ENCODE measurements around the gene LRRC8A.

LRRC8A gene

GRCh38 chr9:128917151-128917849 is 35.4 kb downstream of the LRRC8A start:
- Histone ChIP-seq H3K9me3 (ENCODE audit: insufficient read depth, low read depth, low read length) (no peaks in the 10 kb centered on the region), H3K27ac (ENCODE audit: low read length) (no peak overlapping the region), H3K4me1 (ENCODE audit: insufficient read depth, low read length) (peaks cover 7% of the 10 kb centered on the region), H3K4me3 (ENCODE audit: low read length) (no peak overlapping the region), H3K9ac (ENCODE audit: low read depth, low read length) (no peak overlapping the region), H3K27me3 (ENCODE audit: insufficient read depth, low read length) (no peaks in the 10 kb centered on the region), H3K36me3 (ENCODE audit: insufficient read depth, low read depth, low read length) (peaks cover 53% of the 10 kb centered on the region)

- H3K27ac ChIP-seq (ENCODE audit: low read length): no peak overlapping the region
Measured at GRCh38 chr9:128918921-128919320, 37.0 kb downstream of the LRRC8A start.

DNA sequence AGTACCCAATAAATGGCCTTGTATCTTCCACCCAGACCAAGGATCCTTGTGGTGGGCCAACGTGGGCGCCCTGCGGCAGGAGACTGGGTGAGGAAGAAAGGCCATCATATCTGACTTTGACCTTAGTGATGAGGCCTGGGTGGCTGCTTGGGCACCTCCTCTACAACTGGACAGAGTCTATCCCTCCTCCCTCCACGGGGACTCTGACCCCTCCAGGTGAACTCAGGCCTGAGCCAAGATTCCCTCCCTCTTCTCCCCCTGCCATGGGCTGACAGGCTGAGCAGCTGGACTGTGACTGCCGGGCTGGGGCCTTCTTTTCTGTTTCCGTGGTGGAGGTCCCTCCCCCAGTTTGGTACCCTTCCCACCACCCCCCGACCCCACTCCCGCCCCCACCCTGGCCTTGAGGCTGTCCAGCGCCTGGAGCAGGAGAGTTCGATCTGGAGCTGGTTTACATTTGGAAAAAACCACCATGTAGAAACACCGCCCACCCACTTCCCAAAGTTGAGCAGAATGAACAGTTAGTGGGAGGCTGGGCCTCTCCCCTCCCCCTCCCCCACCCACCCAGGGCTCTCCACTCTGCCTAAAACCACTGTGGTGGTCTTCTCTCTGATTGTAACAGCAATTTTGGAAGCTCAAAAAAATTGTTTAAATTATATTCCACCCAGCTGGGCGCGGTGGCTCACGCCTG is 37.6 kb downstream of the LRRC8A start:
- Histone ChIP-seq H3K9ac (ENCODE audit: low read depth, low read length) (no peak overlapping the region), H3K36me3 (ENCODE audit: insufficient read depth, low read depth, low read length) (peaks cover 40% of the 10 kb centered on the region), H3K9me3 (ENCODE audit: insufficient read depth, low read depth, low read length) (no peaks in the 10 kb centered on the region), H3K27me3 (ENCODE audit: insufficient read depth, low read length) (no peaks in the 10 kb centered on the region), H3K4me1 (ENCODE audit: insufficient read depth, low read length) (peaks cover 3% of the 10 kb centered on the region; the same call in 1 of the 2 replicates), H3K4me3 (ENCODE audit: low read length) (no peak overlapping the region), H3K27ac (ENCODE audit: low read length) (no peak overlapping the region)

More at GRCh38 chr9:128918921-128919320, 37.0 kb downstream of the LRRC8A start:
- Histone ChIP-seq H3K27me3 (ENCODE audit: insufficient read depth, low read length) (no peaks in the 10 kb centered on the region), H3K36me3 (ENCODE audit: insufficient read depth, low read depth, low read length) (peaks cover 44% of the 10 kb centered on the region), H3K9ac (ENCODE audit: low read depth, low read length) (no peak overlapping the region), H3K9me3 (ENCODE audit: insufficient read depth, low read depth, low read length) (no peaks in the 10 kb centered on the region), H3K4me3 (ENCODE audit: low read length) (no peak overlapping the region), H3K4me1 (ENCODE audit: insufficient read depth, low read length) (peaks cover 3% of the 10 kb centered on the region; the same call in 1 of the 2 replicates)

- peak within 1 kb of the TSS; percentile 81 for H3K4me3 ChIP-seq (ENCODE audit: low read length)
Measured at GRCh38 chr9:128920381-128921058, 38.6 kb downstream of the LRRC8A start, which contains the start of gene PHYHD1. Gene PHYHD1, plus strand, starts transcription at chr9:128920982. Its CDS starts 1,342 bp downstream, at chr9:128922324.

DNA sequence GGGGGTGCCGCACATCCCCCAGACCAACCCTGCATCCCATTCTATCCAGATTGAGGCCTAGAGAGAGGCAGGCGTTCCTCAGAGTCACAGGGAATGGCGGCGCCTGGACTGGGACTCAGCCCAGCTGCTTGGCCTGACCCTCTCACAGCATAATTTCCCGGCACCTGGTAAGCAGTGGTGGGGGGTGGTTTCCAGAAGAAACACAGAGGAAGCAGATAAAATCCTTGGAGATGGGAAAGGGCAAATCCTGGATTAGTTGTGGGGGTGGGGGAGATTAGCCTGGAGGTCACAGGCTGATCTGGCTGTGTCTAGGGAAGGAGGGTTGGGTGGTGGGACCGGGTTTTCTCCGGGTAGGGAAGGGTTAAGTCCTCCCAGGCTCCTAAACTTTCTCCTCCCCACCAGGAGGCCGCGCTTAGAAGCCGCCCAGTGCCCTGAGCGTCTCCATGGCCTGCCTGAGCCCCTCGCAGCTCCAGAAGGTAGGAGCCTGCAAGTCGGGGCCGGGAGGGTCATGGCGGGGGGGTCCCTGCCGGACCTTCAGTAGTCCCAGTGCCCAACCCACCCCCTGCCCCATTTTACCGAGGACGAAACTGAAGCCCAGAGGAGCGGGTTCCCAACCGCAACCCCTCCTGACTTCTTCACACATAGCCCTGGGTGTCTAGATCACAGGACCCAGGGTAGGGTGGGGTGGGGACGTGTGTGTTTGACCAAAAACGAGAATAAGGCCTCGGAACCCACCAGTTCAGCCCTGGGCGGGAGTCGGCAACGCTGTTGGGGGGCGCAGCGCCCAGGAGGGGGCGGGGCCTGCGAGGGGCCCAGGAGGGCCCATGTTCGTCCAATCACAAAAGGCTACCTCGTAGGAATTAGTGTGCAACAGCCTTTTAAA is 40.2 kb downstream of the LRRC8A start:
- Histone ChIP-seq H3K4me1 (ENCODE audit: insufficient read depth, low read length) (peaks cover 3% of the 10 kb centered on the region; the same call in 1 of the 2 replicates), H3K36me3 (ENCODE audit: insufficient read depth, low read depth, low read length) (peaks cover 17% of the 10 kb centered on the region), H3K4me3 (ENCODE audit: low read length) (peak overlapping the region; percentile 81), H3K9me3 (ENCODE audit: insufficient read depth, low read depth, low read length) (no peaks in the 10 kb centered on the region), H3K27ac (ENCODE audit: low read length) (peak overlapping the region; percentile 86), H3K27me3 (ENCODE audit: insufficient read depth, low read length) (no peaks in the 10 kb centered on the region), H3K9ac (ENCODE audit: low read depth, low read length) (peak overlapping the region; percentile 87)

More at GRCh38 chr9:128920381-128921058, 38.6 kb downstream of the LRRC8A start, which contains the start of gene PHYHD1:
- H3K4me1 ChIP-seq (ENCODE audit: insufficient read depth, low read length): peaks cover 3% of the 10 kb centered on the region; the same call in 1 of the 2 replicates
- peaks cover 33% of the 10 kb centered on the region for H3K36me3 ChIP-seq (ENCODE audit: insufficient read depth, low read depth, low read length)
- no peaks in the 10 kb centered on the region for H3K27me3 ChIP-seq (ENCODE audit: insufficient read depth, low read length)
- H3K9me3 ChIP-seq (ENCODE audit: insufficient read depth, low read depth, low read length): no peaks in the 10 kb centered on the region
- H3K9ac ChIP-seq (ENCODE audit: low read depth, low read length): peak within 1 kb of the TSS; percentile 87; the same call in 1 of the 2 replicates
- peak within 1 kb of the TSS; percentile 4 for H3K27ac ChIP-seq (ENCODE audit: low read length)

GRCh38 chr9:128923493-128923883 is 41.6 kb downstream of the LRRC8A start:
- H3K4me1 ChIP-seq (ENCODE audit: insufficient read depth, low read length): peaks cover 6% of the 10 kb centered on the region; the same call in 1 of the 2 replicates
- H3K36me3 ChIP-seq (ENCODE audit: insufficient read depth, low read depth, low read length): peaks cover 5% of the 10 kb centered on the region; the same call in 1 of the 2 replicates
- no peak overlapping the region for H3K9ac ChIP-seq (ENCODE audit: low read depth, low read length)
- H3K27ac ChIP-seq (ENCODE audit: low read length): no peak overlapping the region
- H3K27me3 ChIP-seq (ENCODE audit: insufficient read depth, low read length): no peaks in the 10 kb centered on the region
- no peaks in the 10 kb centered on the region for H3K9me3 ChIP-seq (ENCODE audit: insufficient read depth, low read depth, low read length)
- no peak overlapping the region for H3K4me3 ChIP-seq (ENCODE audit: low read length)

DNA sequence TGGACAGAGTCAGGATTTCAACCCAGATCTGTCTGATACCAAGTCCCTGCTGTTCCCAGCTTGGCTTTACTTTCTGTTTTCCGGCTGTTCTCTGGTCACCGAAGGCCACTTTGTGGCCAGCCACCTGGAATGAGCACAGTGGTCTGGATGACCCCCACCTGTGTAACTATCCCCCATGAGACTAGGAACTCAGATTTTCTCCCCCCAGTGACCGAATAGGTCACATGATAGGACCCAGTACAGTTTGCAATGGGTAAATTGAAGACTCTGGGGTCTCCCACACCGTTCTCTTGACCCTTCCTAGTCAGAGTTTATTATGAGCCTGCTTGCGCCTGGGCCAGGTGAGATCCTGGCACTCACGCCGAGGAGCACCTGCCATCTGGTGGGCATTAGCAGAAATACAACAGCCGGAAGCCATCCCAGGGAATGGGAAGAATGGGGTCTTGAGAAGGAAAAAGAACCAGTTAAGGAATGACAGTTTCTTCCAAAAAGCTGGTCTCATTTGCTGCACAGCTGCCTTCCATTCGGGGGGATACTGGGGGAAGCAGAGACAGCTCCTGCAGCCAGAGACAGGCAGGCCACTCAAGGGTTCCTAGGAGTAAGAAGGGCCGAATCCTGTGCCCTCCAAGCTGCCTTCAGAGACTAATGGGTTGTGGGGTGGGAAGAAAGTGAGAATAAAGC is 45.9 kb downstream of the LRRC8A start:
- no peak overlapping the region for H3K4me3 ChIP-seq (ENCODE audit: low read length)
- H3K4me1 ChIP-seq (ENCODE audit: insufficient read depth, low read length): 0 out of 2 replicates have a peak, but pooled peaks cover 3% of the 10 kb centered on the region
- H3K9ac ChIP-seq (ENCODE audit: low read depth, low read length): peak overlapping the region; percentile 18; the same call in 1 of the 2 replicates
- no peaks in the 10 kb centered on the region for H3K9me3 ChIP-seq (ENCODE audit: insufficient read depth, low read depth, low read length)
- no peaks in the 10 kb centered on the region for H3K36me3 ChIP-seq (ENCODE audit: insufficient read depth, low read depth, low read length)
- no peak overlapping the region for H3K27ac ChIP-seq (ENCODE audit: low read length)
- H3K27me3 ChIP-seq (ENCODE audit: insufficient read depth, low read length): no peaks in the 10 kb centered on the region

DNA sequence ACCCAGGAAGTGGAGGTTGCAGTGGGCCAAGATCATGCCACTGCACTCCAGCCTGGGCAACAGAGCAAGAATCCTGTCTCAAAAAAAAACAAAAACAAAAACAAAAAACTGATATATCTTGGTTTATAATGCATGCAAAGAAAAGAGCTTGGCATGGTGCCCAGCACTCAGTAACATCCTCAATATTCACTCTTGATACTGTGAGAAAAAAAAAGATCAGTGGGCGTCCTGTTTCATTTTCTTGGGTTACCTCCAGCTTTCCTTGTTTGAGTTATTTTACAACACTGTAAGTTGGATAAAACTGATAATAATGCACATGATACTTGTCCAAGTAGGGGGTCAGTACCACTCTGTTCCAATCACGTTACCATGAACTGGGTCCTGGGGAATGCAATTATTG is 46.7 kb downstream of the LRRC8A start:
- Histone ChIP-seq H3K9me3 (ENCODE audit: insufficient read depth, low read depth, low read length) (no peaks in the 10 kb centered on the region), H3K9ac (ENCODE audit: low read depth, low read length) (no peak overlapping the region), H3K4me3 (ENCODE audit: low read length) (no peak overlapping the region), H3K36me3 (ENCODE audit: insufficient read depth, low read depth, low read length) (no peaks in the 10 kb centered on the region), H3K27me3 (ENCODE audit: insufficient read depth, low read length) (no peaks in the 10 kb centered on the region), H3K27ac (ENCODE audit: low read length) (no peak overlapping the region), H3K4me1 (ENCODE audit: insufficient read depth, low read length) (0 out of 2 replicates have a peak, but pooled peaks cover 3% of the 10 kb centered on the region)

DNA sequence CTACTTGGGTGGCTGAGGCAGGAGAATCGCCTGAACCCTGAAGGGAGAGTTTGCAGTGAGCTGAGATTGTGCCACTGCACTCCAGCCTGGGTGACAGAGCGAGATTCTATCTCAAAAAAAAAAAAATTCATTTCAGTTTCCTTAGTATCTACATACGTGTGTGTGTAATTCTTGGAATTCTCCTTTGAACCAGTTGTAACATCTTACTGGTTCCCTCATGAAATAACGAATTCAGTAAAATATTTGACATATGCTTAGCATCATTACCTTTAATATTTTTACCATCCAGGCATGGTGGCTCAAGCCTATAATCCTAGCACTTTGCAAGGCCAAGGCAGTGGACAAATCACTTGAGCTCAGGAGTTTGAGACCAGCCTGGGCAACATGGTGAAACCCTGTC is 47.6 kb downstream of the LRRC8A start:
- H3K4me3 ChIP-seq (ENCODE audit: low read length): no peak overlapping the region
- no peak overlapping the region for H3K27ac ChIP-seq (ENCODE audit: low read length)
- H3K9me3 ChIP-seq (ENCODE audit: insufficient read depth, low read depth, low read length): no peaks in the 10 kb centered on the region
- H3K9ac ChIP-seq (ENCODE audit: low read depth, low read length): no peak overlapping the region
- no peaks in the 10 kb centered on the region for H3K36me3 ChIP-seq (ENCODE audit: insufficient read depth, low read depth, low read length)
- no peaks in the 10 kb centered on the region for H3K27me3 ChIP-seq (ENCODE audit: insufficient read depth, low read length)
- 0 out of 2 replicates have a peak, but pooled peaks cover 3% of the 10 kb centered on the region for H3K4me1 ChIP-seq (ENCODE audit: insufficient read depth, low read length)

GRCh38 chr9:128933731-128934130 is 51.8 kb downstream of the LRRC8A start:
- Histone ChIP-seq H3K36me3 (ENCODE audit: insufficient read depth, low read depth, low read length) (no peaks in the 10 kb centered on the region), H3K9me3 (ENCODE audit: insufficient read depth, low read depth, low read length) (no peaks in the 10 kb centered on the region), H3K27ac (ENCODE audit: low read length) (no peak overlapping the region), H3K4me3 (ENCODE audit: low read length) (no peak overlapping the region), H3K27me3 (ENCODE audit: insufficient read depth, low read length) (no peaks in the 10 kb centered on the region), H3K9ac (ENCODE audit: low read depth, low read length) (no peak overlapping the region), H3K4me1 (ENCODE audit: insufficient read depth, low read length) (no peaks in the 10 kb centered on the region)

All from iPS-20b (cell line).